Tongue (tissue), 2 donors: ENCODE data around the gene KATNB1. TPM values are rescaled to one million over a fixed set of nuclear protein-coding genes. Genes with fewer than 3 reads are reported as not detected.
"Not testable (repeated sequence)": the region's sequence is repeated elsewhere in the genome, so short reads cannot be mapped to it uniquely, and the experiment has no call there.

ENCODE experiments used
- DNase-seq: peaks from one replicate; pipeline ENCODE4 v3.0.0-alpha.2; 2015
- total RNA-seq: library from RNA; depleted of rRNA; stranded (reverse); fragments of >200 nt; gene quantifications from one replicate; pipeline ENCODE4 v1.2.3, GENCODE V29; 2014

The KATNB1 gene
- total RNA-seq, 1 donor from 2014 or later: 27.6 TPM

- DNase-seq: no peak
These were observed 33.7 kb upstream of the KATNB1 start for GRCh38 chr16:57701759-57702371.

DNA sequence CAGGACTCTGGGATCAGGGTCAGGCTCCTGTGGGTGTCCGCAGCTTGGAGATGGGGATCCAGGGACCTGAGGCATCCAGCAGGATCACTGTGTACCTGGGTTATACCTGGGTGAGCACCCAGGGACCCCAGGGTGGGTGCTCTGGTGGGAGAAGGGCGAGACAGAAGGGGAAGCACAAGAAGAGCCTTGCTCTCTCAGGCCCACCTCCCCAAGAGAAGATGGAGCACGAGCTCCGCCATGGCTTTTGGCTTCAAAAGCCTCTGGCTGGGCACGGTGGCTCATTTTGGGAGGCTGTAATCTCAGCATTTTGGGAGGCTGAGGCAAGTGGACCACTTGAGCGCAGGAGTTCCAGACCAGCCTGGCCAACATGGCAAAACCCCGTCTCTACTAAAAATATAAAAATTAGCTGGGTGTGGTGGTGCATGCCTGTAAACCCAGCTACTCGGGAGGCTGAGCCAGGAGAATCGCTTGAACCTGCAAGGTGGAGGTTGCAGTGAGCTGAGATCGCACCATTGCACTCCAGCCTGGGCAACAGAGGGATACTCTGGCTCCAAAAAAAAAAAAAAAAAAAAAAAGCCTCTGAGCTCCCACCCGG is 32.1 kb upstream of the KATNB1 start:
- DNase-seq: no peak

GRCh38 chr16:57704011-57704904 is 31.3 kb upstream of the KATNB1 start:
- peak; percentile 34 for DNase-seq

DNA sequence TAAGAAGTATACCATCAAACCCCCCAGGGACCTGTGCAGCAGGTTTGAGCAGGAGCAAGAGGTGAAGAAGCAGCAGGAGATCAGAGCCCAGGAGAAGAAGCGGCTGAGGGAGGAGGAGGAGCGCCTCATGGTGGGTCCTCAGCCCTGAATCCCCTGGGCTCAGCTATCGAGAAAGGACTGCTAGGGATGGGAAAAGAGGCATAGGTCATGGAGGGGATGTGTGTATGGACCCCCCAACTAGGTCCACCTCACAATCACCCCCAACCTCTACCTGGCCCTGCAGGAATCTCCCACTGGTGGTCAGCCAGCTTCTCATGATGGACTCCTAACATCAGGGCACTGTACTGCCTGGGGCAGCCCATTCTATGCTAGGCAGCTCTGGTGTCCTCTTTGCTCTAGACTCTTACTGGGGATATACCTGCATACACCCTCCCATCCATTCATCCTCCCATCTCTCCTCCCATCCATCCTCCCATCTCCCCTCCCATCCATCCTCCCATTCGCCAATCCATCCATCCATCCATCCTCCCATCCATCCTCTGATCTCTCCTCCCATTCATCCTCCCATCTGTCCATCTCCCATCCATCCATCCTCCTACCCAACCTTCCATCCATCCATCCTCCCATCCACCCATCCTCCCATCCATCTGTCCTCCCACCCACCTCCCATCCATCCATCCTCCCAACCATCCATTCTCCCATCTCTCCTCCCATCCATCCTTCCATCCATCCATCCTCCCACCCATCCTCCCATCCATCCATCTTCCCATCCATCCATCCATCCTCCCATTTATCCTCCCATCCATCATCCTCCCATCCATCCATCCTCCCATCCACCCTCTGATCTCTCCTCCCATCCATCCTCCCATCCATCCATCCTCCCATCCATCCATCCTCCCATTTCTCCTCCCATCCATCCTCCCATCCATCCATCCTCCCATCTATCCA is 30.4 kb upstream of the KATNB1 start:
- no peak for DNase-seq

- no peak for DNase-seq
These were observed 28.9 kb upstream of the KATNB1 start for GRCh38 chr16:57706717-57707116.

- DNase-seq: no peak
These were observed 28.2 kb upstream of the KATNB1 start for GRCh38 chr16:57707331-57707730.

- DNase-seq: no peak
These were observed 27.4 kb upstream of the KATNB1 start for GRCh38 chr16:57708168-57708567.

DNA sequence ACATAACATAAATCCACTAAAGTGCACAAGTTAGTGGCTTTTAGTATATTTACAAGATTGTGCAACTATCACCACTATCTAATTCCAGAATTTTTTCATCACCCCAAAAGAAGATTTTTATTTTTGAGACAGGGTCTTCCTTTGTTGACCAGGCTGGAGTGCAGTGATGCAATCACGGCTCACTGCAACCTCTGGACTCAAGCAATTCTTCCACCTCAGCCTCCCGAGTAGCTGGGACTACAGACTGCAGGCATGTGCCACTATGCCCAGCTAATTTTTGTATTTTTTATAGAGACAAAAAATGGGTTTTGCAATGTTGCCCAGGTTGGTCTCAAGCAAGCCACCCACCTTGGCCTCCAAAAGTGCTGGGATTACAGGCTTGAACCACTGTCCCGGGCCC is 25.9 kb upstream of the KATNB1 start:
- no peak for DNase-seq

DNA sequence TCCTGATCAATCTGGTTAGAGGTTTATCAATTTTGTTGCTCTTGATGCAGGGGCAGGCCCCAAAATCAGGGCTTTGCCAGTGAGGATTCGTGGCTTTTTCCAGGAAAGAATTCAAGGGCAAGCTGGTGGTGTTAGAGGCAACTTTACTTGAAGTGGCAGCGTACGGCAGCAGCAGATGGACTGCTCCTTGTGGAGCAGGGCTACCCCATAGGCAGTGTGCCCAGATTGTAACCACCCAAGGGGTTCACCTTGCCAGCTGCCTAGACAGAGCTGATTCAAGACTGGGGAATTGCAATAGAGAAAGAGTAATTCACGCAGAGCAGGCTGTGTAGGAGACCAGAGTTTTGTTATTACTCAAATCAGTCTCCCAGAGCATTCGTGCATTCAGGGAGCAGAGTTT is 24.2 kb upstream of the KATNB1 start:
- no peak for DNase-seq

GRCh38 chr16:57711993-57712392 is 23.6 kb upstream of the KATNB1 start:
- DNase-seq: no peak

DNA sequence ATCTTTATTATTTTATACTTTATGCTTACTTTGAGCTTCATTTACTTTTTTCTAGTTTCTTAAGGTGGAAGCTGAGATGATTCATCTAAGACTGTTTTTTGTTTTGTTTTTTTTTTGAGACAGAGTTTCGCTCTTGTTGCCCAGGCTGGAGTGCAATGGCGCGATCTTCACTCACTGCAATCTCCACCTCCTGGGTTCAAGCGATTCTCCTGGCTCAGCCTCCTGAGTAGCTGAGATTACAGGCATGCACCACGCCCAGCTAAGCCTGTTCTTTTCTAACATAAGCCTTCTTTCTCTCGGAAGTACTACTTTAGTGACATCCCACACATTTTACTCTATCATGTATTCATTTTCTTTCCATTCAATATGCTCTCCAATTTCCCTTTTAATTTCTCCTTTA is 23.0 kb upstream of the KATNB1 start:
- not testable (repeated sequence) for DNase-seq

DNA sequence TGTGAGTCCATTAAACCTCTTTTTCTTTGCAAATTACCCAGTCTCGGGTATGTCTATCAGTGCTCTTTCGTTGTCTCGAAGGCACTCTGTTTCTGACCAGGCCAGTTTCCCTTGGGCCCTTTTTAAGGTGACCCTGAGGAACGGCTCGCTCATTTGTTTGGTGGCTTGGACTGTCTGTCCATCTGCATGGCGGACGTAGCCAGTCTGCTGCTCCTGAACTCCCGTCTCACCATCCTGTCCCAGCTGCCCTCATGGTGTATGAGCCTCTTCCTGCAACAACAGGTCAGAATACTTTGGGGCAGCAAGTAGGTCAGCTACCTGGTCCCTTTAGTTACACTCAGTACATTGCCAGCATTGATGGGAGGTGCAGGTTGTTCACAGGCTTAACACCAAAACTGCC is 22.0 kb upstream of the KATNB1 start:
- no peak for DNase-seq

- DNase-seq: no peak
These were observed 21.5 kb upstream of the KATNB1 start for GRCh38 chr16:57714047-57714446.

- DNase-seq: peak; percentile 43
These were observed 15.4 kb upstream of the KATNB1 start for GRCh38 chr16:57720142-57720575.

- DNase-seq: no peak
These were observed 14.0 kb upstream of the KATNB1 start for GRCh38 chr16:57721356-57722209.

- no peak for DNase-seq
These were observed 13.4 kb upstream of the KATNB1 start for GRCh38 chr16:57722210-57722499.

DNA sequence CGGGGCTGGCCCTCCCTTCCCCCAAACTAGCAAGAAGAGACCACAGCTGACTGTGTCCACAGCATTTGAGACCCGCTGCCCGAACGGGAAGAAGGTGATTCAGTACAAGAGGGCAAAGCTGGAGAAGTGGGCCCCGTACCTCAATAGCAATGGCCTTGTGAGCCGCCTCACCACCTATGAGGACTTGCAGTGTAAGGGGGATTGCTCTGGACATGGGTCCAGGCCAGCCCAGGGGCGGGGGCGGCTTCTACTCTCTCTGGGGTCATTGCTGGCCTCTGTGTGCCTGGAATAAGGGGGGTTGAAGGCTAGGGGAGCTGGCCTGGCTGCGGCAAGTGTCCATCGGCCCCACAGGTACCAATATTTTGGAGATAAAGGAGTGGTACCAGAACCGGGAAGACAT is 12.9 kb upstream of the KATNB1 start:
- no peak for DNase-seq

- DNase-seq: no peak
These were observed 12.4 kb upstream of the KATNB1 start for GRCh38 chr16:57723170-57723569.

DNA sequence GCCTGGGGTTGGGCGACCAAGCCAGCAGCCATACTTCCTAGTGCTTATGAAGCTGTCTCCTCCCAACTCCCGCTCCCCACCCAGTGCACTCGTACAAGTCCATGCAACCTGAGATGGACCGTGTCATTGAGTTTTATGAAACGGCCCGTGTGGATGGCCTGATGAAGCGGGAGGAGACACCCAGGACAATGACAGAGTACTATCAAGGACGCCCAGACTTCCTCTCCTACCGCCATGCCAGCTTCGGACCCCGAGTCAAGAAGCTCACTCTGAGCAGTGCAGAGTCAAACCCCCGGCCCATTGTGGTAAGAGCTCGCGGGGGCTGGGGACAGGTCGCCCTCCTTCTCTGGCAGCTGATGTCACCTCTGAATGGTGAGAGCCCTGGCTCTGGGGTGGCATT is 11.0 kb upstream of the KATNB1 start:
- no peak for DNase-seq

GRCh38 chr16:57725151-57725550 is 10.4 kb upstream of the KATNB1 start:
- no peak for DNase-seq

DNA sequence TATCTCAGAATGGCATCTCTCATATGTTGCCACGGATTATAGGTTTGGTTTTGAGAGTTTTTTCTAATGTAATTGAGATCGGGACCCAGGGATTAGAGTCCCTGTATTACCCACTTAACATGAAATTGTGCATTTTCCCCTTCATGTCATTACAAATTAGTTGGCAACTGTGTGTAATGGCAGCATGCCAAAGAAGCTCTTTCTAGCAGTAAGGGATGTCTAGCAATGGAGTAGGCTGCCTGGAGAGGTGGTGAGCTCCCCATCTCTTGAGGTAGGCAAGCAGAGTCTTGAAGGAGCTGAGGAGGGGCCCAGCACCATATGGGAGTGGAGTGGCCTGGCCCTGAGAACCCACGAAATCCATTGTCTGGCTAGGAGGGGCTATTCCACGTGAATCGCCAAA is 10.0 kb upstream of the KATNB1 start:
- no peak for DNase-seq

DNA sequence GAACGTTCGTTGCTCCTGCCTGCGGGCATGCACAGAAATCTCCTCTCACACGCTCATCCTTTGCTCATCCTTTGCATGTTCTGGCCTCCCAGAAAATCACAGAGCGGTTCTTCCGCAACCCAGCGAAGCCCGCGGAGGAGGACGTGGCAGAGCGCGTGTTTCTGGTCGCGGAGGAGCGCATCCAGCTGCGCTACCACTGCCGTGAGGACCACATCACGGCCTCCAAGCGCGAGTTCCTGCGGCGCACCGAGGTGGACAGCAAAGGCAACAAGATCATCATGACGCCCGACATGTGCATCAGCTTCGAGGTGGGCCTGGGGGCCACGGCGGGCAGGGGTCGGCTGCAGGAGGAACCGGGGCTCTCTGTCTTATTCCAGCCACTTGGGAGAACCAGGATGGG is 9.6 kb upstream of the KATNB1 start:
- DNase-seq: no peak
